Limb (tissue), 2 donors: ENCODE measurements around the gene CDC34.

Experiments used
- DNase-seq, 2 donors: peaks; one replicate each; pipeline ENCODE4 v3.0.0-alpha.2; 2016; ENCODE audit errors: extremely low spot score in 2 of 2

CDC34 gene

DNA sequence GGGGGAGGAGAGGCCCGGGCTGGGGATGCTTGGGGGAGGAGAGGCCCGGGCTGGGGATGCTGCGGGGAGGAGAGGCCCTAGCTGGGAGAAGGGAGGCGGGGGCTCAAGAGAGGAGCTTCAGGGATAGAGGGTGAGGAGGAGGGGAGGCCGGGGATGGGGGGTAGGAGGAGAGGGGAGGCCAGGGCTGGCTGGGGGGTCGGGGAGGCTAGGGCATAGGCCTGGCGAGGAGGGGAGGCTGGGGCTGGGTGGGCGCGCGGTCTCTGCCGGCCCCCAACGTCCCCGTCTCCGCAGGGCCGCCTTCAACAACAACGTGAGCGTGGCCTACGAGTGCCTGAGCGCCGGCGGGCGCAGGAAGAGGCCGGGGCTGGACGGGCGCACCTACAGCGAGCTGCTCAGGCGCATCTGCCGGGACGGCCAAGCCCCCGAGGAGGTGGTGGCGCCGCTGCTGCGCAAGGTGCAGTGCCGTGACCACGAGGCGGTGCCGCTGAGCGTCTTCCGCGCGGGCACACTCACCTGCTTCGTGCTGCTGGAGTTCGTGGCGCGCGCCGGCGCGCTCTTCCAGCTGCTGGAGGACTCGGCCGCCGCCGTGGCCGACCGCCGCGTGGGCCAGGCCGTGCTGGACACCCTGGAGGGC, 12.8 kb upstream of the CDC34 start:
- no peak for DNase-seq

GRCh38 chr19:519449-519865, 12.1 kb upstream of the CDC34 start:
- no peak for DNase-seq

DNA sequence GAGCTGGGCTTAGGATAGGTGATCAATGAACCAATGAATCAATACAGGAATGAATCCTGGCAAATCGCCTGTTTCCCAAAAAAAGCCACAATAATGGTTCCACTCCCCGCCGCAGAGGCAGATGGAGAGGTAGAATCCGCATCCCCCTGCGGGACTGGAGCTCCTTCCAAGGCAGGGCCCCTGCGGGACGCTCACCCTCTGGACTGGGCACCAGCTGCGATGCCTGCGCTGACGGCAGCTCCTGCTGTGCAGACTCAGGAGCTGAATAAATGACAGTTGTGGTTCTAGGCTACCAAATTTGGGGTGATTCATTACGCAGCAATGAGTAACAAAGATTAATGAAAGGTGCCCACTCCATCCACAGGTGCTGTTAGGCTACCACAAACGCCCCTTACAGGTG, 8.8 kb upstream of the CDC34 start:
- DNase-seq: no peak

DNA sequence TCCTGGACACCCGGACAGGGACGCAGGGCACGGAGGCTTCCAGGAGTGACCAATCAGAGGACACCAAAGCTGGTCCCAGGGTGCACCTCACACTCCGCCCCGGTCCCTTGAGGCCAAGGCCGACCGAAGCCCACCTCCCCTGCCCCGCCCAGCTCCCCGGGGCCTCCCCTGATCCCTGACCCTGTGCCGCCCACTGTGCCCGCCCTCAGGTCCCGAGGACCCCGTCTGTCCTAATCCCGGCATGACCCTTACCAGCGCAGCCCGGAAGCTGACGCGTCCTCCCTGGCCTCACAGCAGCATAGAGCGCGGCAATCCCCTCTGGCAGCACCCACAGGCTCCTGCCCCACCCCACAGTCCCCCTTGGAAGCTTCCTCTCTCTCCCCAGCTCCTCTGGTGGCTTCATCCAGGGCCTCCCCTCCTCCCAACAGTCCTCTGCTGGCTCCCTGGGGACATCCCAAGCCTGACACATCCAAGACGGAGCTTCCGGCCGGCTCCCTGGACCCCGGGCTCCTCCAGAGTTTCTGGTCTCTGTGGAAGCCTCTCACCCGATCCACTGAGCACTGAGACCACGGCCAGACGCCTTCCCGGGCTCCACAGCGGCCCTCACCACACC, 7.4 kb upstream of the CDC34 start:
- DNase-seq: no peak

DNA sequence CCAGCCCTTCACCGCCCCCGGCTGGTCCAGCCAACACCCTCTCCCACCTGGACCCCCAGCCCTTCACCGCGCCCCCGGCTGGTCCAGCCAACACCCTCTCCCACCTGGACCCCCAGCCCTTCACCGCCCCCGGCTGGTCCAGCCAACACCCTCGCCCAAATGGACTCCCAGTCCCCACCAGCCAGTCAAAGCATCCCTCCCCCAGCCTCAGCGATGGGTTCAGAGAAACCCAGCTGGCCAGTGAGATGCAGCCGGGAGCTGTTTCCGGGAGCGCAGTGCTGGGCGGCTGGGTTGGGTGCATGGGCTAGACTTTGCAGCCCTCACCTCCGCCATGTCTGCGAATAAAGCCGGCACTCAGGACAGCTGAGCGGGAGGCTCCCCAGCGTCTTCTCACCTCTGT, 6.5 kb upstream of the CDC34 start:
- no peak for DNase-seq

GRCh38 chr19:525857-526419, 5.6 kb upstream of the CDC34 start:
- DNase-seq: no peak

- no peak for DNase-seq
Measured at GRCh38 chr19:530134-531008, 1.2 kb upstream of the CDC34 start.

DNA sequence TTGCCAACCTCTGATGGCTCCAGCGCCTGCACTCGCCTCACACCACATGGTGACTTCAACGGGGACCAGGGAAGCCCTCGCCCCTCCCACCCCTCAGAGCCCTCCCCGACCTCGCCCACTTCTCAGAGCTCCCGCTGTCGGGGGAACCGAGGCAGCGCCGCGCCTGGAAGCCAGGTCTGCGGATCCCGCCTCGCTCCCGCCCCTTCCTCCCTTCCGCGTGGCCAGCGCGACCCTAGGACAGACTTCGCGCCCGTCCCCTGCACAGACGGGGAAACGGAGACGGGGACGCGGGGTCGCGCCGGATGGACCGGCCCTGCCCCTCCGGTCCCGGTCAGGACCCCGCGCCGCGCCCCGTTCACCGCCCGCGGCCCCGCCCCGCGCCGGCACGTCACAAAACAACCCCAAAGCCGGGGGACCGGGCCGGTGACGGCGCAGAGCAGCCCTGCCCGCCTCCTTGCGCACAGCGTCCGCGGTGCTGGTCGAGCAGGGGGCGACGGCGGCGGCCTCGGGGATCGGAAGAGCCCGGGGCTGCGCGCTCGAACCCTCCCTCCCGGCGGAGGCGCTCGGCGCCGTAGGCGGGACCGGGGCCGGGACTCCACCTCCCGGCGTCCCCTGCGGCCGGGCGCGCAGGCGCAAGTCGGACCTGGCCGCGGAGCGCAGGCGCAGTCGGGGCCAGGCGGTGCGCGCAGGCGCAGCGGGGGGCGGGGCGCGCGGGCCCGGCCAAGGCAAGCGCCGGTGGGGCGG, 379 bp upstream of the CDC34 start:
- DNase-seq: peak; percentile 90 to 96

DNA sequence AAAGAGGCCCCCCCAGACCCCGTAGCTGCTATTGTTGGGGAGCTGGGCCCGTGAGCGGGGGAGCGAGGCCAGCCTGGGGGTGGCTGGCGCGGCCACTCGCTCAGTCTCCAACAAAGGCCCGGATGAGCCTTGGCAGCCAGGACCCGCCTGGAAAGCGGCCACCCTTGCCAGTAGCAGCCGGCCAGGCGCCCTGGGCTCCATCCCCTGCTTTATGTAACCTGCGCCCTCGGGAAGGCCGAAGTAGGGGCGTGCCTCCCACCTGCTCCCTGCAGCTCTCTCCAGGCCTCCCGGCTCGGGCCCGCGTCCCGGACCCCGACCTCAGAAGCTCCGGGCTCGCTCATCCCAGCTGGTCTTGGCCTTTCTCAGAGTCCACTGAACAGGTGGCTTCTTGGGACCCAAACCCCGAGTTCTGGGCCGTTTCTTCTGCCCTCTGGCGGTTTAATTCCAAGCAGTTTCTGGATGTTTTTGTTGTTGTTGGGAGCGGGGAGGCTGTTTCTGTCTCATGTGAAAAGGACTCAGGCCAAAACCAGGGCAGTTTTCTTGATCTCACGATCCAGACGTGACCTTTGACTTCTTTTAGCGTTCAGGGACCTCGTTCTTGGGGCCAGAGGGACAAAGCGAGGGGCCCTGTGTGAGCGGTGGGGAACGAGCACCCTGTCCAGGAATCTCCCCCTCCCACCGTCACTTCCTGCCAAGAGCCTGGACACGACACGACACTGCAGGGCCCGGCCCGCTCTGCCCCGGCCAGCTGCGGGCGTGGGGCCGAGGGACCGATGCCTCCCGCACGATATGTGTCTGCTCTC, 1.2 kb downstream of the CDC34 start:
- peak; percentile 49 to 70 for DNase-seq

DNA sequence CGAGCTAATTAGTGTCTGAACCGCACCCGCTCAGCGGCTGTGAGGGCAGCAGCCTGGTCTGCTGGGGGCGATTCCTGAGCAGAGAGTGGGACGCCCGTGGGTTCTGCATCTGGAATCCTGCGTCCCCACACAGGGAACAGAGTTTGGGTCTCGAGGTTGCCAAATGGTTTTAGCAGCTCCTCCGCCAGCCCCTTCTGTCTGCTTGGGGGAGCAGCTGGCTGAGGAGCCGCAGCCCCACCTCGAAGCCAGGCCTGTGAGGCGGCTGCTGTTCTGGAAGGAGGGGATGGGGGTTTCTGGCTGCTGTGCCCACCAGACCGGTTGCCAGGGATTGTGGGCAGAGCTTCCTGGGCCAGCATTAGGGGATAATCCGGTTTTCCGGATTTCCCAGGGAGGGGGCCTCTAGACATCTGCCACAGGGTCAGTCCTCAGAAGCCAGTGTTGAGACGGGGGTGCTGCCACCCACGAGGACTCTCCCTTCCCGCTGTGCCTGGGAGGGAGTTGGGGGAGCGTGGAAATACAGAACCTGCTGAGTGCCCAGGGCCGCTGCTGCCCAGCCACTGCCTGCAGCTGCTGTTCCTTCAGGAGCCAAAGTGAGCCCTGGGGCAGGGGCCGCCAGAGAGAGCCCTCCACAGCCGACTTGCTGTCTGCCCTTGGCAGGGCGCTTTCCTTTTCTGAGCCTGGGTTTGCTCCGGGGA, 2.0 kb downstream of the CDC34 start:
- no peak for DNase-seq

GRCh38 chr19:534088-534487, 2.5 kb downstream of the CDC34 start:
- no peak for DNase-seq

- DNase-seq: no peak
Measured at GRCh38 chr19:535017-535835, 3.7 kb downstream of the CDC34 start.

DNA sequence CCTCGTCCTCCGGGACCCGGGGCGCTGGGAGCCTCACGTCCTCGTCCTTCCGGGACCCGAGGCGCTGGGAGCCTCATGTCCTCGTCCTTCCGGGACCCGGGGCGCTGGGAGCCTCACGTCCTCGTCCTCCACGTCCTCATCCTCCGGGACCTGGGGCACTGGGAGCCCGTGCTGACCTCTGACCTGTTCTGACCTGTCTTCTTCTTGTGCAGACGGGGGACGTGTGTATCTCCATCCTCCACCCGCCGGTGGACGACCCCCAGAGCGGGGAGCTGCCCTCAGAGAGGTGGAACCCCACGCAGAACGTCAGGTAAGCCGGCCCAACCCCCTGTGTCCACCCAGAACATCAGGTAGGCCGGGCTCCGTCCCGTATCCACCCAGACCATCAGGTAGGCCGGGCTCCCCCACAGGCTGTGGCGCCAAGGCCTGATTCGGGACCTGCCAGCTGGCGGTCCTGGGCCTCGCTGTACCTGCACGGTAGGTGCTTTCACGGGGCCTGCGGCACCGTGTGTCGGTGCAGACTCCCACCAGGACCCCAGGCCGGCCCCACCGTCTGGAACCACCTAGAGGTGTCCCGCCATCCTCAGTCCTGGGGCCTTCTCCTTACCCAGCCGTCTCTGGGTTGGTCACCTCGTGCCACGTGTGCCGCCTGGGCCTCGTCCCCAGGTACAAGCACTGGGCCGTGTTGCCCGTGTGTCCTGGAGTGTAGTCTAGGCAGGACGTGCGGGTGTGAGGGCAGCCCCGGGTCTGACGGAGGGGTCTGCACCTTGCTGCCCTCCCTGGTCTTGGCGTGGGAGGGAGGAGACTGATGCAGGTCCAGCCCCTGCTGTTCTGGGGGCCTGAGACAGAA, 4.7 kb downstream of the CDC34 start:
- DNase-seq: no peak

- DNase-seq: no peak
Measured at GRCh38 chr19:536881-537404, 5.4 kb downstream of the CDC34 start.

- DNase-seq: no peak
Measured at GRCh38 chr19:538641-539428, 7.3 kb downstream of the CDC34 start.

- no peak for DNase-seq
Measured at GRCh38 chr19:539429-540030, 8.0 kb downstream of the CDC34 start.
